Measurements from ENCODE around the gene NTMT2.

Gene NTMT2

DNA sequence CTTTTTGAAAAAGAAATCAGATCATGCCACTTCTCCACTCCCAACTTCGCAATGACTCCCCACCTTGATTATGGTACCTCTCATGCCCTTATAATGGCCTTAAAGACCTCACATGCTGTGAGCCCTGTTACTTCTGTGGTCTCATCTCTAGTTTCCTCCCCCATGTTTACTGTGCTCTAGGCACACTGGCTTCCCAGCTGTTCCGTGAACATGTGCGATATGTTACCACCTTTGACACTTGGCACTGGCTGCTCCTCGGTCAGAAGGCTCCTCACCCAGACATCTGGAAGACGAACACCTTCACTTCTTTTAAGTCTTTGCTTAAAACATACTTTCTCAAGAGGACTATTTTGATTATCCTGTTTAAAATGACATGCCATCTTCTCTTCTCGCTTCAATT, 14.3 kb upstream of the NTMT2 start:
- TF ChIP-seq ISL1 (CRISPR knock-in tag; IDR thresholded peaks at IDR 0.05) (no peak), TOX (CRISPR knock-in tag; IDR thresholded peaks at IDR 0.05; ENCODE audit: borderline replicate concordance) (no peak), PPARA (CRISPR knock-in tag; IDR thresholded peaks at IDR 0.05; ENCODE audit: borderline replicate concordance) (no peak), CSDC2 (CRISPR knock-in tag; IDR thresholded peaks at IDR 0.05) (no peak), ZC3H10 (CRISPR knock-in tag; IDR thresholded peaks at IDR 0.05) (no peak), TCF4 (CRISPR knock-in tag; IDR thresholded peaks at IDR 0.05; ENCODE audit: borderline replicate concordance) (no peak)
- ATAC-seq, result no peak

DNA sequence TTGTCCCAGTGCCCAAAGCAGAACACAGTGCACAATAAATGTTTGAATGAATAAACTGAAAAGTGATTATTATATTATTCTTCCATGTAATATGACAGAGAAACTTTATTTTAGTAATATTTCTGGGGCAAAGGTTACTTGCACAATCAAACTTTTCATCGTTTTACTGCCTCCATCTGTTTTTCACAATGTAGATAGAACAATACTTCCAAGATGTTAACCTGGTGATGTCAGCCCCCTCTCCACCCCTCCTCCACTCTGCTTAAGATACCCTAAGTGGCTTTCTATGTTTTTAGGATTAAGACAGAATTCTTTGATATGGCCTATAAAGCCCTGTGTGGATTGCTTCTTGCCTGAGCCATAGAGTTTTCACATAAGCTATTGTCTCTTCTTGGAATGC, 13.8 kb upstream of the NTMT2 start:
- no peak for ATAC-seq
- TF ChIP-seq CSDC2 (CRISPR knock-in tag; IDR thresholded peaks at IDR 0.05) (no peak), ZC3H10 (CRISPR knock-in tag; IDR thresholded peaks at IDR 0.05) (no peak), ZNF70 (CRISPR knock-in tag; IDR thresholded peaks at IDR 0.05) (no peak), TOX (CRISPR knock-in tag; IDR thresholded peaks at IDR 0.05; ENCODE audit: borderline replicate concordance) (no peak), BACH2 (CRISPR knock-in tag; IDR thresholded peaks at IDR 0.05; ENCODE audit: borderline replicate concordance) (no peak), RARB (CRISPR knock-in tag; IDR thresholded peaks at IDR 0.05) (no peak), ZFP3 (CRISPR knock-in tag; IDR thresholded peaks at IDR 0.05) (no peak)
- TF ChIP-seq, protein P1, sequence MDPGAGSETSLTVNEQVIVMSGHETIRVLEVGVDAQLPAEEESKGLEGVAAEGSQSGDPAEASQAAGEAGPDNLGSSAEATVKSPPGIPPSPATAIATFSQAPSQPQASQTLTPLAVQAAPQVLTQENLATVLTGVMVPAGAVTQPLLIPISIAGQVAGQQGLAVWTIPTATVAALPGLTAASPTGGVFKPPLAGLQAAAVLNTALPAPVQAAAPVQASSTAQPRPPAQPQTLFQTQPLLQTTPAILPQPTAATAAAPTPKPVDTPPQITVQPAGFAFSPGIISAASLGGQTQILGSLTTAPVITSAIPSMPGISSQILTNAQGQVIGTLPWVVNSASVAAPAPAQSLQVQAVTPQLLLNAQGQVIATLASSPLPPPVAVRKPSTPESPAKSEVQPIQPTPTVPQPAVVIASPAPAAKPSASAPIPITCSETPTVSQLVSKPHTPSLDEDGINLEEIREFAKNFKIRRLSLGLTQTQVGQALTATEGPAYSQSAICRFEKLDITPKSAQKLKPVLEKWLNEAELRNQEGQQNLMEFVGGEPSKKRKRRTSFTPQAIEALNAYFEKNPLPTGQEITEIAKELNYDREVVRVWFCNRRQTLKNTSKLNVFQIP (CRISPR knock-in tag; IDR thresholded peaks at IDR 0.05; ENCODE audit: borderline replicate concordance, low read depth), result no peak
- TF ChIP-seq, protein P2, sequence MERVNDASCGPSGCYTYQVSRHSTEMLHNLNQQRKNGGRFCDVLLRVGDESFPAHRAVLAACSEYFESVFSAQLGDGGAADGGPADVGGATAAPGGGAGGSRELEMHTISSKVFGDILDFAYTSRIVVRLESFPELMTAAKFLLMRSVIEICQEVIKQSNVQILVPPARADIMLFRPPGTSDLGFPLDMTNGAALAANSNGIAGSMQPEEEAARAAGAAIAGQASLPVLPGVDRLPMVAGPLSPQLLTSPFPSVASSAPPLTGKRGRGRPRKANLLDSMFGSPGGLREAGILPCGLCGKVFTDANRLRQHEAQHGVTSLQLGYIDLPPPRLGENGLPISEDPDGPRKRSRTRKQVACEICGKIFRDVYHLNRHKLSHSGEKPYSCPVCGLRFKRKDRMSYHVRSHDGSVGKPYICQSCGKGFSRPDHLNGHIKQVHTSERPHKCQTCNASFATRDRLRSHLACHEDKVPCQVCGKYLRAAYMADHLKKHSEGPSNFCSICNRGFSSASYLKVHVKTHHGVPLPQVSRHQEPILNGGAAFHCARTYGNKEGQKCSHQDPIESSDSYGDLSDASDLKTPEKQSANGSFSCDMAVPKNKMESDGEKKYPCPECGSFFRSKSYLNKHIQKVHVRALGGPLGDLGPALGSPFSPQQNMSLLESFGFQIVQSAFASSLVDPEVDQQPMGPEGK (CRISPR knock-in tag; IDR thresholded peaks at IDR 0.05; ENCODE audit: borderline replicate concordance), result no peak

DNA sequence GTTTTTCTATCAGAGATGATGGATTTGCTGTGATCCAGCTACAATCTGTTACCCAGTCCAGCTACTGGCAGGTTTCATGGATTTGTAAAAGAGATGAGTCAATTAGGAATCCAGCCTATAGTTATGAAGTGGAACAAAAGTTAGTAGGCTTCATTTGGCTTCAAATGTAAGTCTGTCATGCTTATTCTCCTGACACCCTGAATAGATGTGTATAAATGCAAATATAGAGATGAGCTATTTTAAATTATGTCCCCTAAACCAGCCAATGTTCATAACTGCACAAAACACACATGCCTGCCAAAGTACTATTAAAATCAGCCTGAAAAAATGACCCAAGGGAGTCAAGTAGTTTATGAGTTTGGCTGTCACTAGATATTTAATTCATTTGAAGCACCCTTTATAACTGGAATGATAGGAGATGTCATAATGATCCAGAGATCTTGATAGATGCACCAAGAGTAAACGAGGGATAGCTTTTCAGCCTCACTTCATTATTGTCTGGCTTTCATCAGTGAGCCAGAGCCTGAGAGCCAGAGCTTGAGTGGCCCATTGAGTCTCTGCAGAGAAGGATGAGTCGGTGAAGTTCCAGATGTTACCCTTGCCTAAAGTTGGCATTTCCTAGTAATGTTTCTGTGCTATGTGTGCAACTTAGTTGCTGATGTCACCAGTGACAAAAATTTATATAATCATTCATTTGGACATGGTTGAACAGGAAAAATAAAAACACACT, 11.8 kb upstream of the NTMT2 start:
- ATAC-seq, result no peak
- no peak for TF ChIP-seq PPARA (CRISPR knock-in tag; IDR thresholded peaks at IDR 0.05; ENCODE audit: borderline replicate concordance)
- TF ChIP-seq, protein P3, sequence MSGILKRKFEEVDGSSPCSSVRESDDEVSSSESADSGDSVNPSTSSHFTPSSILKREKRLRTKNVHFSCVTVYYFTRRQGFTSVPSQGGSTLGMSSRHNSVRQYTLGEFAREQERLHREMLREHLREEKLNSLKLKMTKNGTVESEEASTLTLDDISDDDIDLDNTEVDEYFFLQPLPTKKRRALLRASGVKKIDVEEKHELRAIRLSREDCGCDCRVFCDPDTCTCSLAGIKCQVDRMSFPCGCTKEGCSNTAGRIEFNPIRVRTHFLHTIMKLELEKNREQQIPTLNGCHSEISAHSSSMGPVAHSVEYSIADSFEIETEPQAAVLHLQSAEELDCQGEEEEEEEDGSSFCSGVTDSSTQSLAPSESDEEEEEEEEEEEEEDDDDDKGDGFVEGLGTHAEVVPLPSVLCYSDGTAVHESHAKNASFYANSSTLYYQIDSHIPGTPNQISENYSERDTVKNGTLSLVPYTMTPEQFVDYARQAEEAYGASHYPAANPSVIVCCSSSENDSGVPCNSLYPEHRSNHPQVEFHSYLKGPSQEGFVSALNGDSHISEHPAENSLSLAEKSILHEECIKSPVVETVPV (CRISPR knock-in tag; IDR thresholded peaks at IDR 0.05), result no peak
- TF ChIP-seq, protein P4, sequence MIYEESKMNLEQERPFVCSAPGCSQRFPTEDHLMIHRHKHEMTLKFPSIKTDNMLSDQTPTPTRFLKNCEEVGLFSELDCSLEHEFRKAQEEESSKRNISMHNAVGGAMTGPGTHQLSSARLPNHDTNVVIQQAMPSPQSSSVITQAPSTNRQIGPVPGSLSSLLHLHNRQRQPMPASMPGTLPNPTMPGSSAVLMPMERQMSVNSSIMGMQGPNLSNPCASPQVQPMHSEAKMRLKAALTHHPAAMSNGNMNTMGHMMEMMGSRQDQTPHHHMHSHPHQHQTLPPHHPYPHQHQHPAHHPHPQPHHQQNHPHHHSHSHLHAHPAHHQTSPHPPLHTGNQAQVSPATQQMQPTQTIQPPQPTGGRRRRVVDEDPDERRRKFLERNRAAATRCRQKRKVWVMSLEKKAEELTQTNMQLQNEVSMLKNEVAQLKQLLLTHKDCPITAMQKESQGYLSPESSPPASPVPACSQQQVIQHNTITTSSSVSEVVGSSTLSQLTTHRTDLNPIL (CRISPR knock-in tag; IDR thresholded peaks at IDR 0.05; ENCODE audit: low read depth), result no peak
- TF ChIP-seq CSDC2 (CRISPR knock-in tag; IDR thresholded peaks at IDR 0.05), result no peak
- TF ChIP-seq RARB (CRISPR knock-in tag; IDR thresholded peaks at IDR 0.05), result no peak
- TF ChIP-seq ISL1 (CRISPR knock-in tag; IDR thresholded peaks at IDR 0.05), result no peak
- TF ChIP-seq, protein P1 (CRISPR knock-in tag; IDR thresholded peaks at IDR 0.05; ENCODE audit: borderline replicate concordance, low read depth), result no peak
- no peak for TF ChIP-seq ZC3H10 (CRISPR knock-in tag; IDR thresholded peaks at IDR 0.05)
- TF ChIP-seq ZFP3 (CRISPR knock-in tag; IDR thresholded peaks at IDR 0.05), result no peak
- TF ChIP-seq SNAI2 (CRISPR knock-in tag; IDR thresholded peaks at IDR 0.05), result no peak
- TF ChIP-seq GLIS3 (CRISPR knock-in tag; IDR thresholded peaks at IDR 0.05), result no peak
- no peak for TF ChIP-seq ZFP30 (CRISPR knock-in tag; IDR thresholded peaks at IDR 0.05)
- no peak for TF ChIP-seq ESRRG (CRISPR knock-in tag; IDR thresholded peaks at IDR 0.05)
- no peak for TF ChIP-seq OSR1 (CRISPR knock-in tag; IDR thresholded peaks at IDR 0.05)
- no peak for TF ChIP-seq ARNTL (CRISPR knock-in tag; IDR thresholded peaks at IDR 0.05; ENCODE audit: borderline replicate concordance, low read depth)
- no peak for TF ChIP-seq ZNF70 (CRISPR knock-in tag; IDR thresholded peaks at IDR 0.05)
- TF ChIP-seq ZNF565 (CRISPR knock-in tag; conservative IDR thresholded peaks at IDR 0.05; ENCODE audit: low read depth), result no peak
- TF ChIP-seq, protein P2 (CRISPR knock-in tag; IDR thresholded peaks at IDR 0.05; ENCODE audit: borderline replicate concordance), result no peak

Measured in SK-N-SH treated with all-trans-retinoic acid at 6 μM for 48 hours (cell line).